Aorta (tissue), 5 donors: ENCODE results near the gene NPIPB4. TPM values are rescaled to one million over a fixed set of nuclear protein-coding genes. Genes with fewer than 3 reads are reported as not detected.
A peak's percentile ranks its signal among the peaks of the same experiment; 100 is the strongest.
"Not testable (repeated sequence)": the region's sequence is repeated elsewhere in the genome, so short reads cannot be mapped to it uniquely, and the experiment has no call there.

Experiments used
- ATAC-seq: fragments of 200-7000 bp; cut with Tn5 transposase; one replicate; pipeline ENCODE4 v1.9.1; 2022; ENCODE audit warnings: moderate library complexity; ENCODE audit not compliant: low FRiP score
- DNase-seq, 2 donors: peaks; one replicate each; pipeline ENCODE4 v3.0.0-alpha.2; 2020
- H3K27ac ChIP-seq, 2 donors: one replicate each; pipeline ENCODE4 v1.5.1; 2013; ENCODE audit warnings: low read length in 2 of 2, mild to moderate bottlenecking in 2 of 2, moderate library complexity in 2 of 2, control low read depth in 1 of 2, inconsistent platforms in 1 of 2, low read depth in 1 of 2
- H3K27me3 ChIP-seq, 2 donors: one replicate each; pipeline ENCODE4 v1.6.1; 2013; ENCODE audit warnings: control low read depth in 1 of 2, low read length in 1 of 2, mild to moderate bottlenecking in 1 of 2, moderate library complexity in 1 of 2; ENCODE audit not compliant: insufficient read depth in 2 of 2, control insufficient read depth in 1 of 2
- H3K36me3 ChIP-seq, 2 donors: one replicate each; pipeline ENCODE4 v1.6.1; 2013; ENCODE audit warnings: control low read depth in 1 of 2, low read length in 1 of 2, mild to moderate bottlenecking in 1 of 2; ENCODE audit not compliant: insufficient read depth in 2 of 2, control insufficient read depth in 1 of 2
- H3K4me1 ChIP-seq, 2 donors: one replicate each; pipeline ENCODE4 v1.6.1; 2013; ENCODE audit warnings: low read length in 2 of 2, control low read depth in 1 of 2, mild to moderate bottlenecking in 1 of 2, moderate library complexity in 1 of 2; ENCODE audit not compliant: insufficient read depth in 2 of 2, control insufficient read depth in 1 of 2
- H3K4me3 ChIP-seq, 2 donors: one replicate each; pipeline ENCODE4 v1.5.1; 2013; ENCODE audit warnings: low read length in 2 of 2, control low read depth in 1 of 2, mild to moderate bottlenecking in 1 of 2
- H3K9me3 ChIP-seq: one replicate; pipeline ENCODE4 v1.6.1; 2013; ENCODE audit warnings: mild to moderate bottlenecking, low read length; ENCODE audit not compliant: control insufficient read depth
- WGBS, 2 donors: extraction: QIAGEN DNeasy Blood & Tissue Kit; methylation state at CpG; one replicate each; pipeline ENCODE4 v1.1.7; 2013; 5-methylcytosine and 5-hydroxymethylcytosine counted together
- intact Hi-C, 2 donors: fragments of 100-400 bp; cut with DNase I; formaldehyde crosslinking; loops; one replicate each; pipeline versions ENCODE4 v1.14.2 to v1.15.0; 2022
- polyA plus RNA-seq, 2 donors: library from polyadenylated mRNA; stranded (reverse); fragments of 200-250 nt; gene quantifications; one replicate each; pipeline ENCODE4 v1.2.3, GENCODE V29; 2013
- total RNA-seq, 2 donors: library from RNA; stranded (reverse); fragmentation: NEBNext Ultra II Directional; extraction: Animal tissue kit (Norgen Biotek cat#: 25700); gene quantifications; one replicate each; pipeline ENCODE4 v1.2.1, GENCODE V29; 2021
- donor health status: healthy with polysubstance abuse.
- donor health status: Bipolar disorder and iron deficiency.
- donor health status: DM: no; HTN: no; CAD: no.
- donor health status: DM: no; HTN: no; CAD: no.
- donor health status: DM: yes; HTN: yes; CAD: no.

The NPIPB4 gene
- total and polyA plus RNA-seq, 4 donors = 6.1 to 240 (median 127) TPM

- not testable (repeated sequence) for H3K4me3 ChIP-seq, DNase-seq, H3K4me1 ChIP-seq, H3K27ac ChIP-seq, H3K36me3 ChIP-seq, H3K27me3 ChIP-seq, H3K9me3 ChIP-seq
- intact Hi-C loops = loop anchor here in 1 of 2 donors (10.0 kb wide), 1 partner anchor 129 kb away; the partner anchor contains the start of gene UQCRC2
- 14 to 26% methylated on average over 4 of the region's 4 CpGs for WGBS, 2 donors
- ATAC-seq = peak; percentile 55
These were observed 32.0 kb downstream of the NPIPB4 start for GRCh38 chr16:21825526-21825925.

GRCh38 chr16:21823258-21823657 is 34.3 kb downstream of the NPIPB4 start:
- intact Hi-C loops = loop anchor here in 1 of 2 donors (10.0 kb wide), 1 partner anchor 132 kb away; the partner anchor contains the start of gene UQCRC2
- H3K36me3 ChIP-seq, ATAC-seq, H3K4me1 ChIP-seq, H3K4me3 ChIP-seq, H3K27me3 ChIP-seq, H3K9me3 ChIP-seq, DNase-seq, H3K27ac ChIP-seq: not testable (repeated sequence)
- WGBS, 2 donors = 81 to 82% methylated on average over 2 of the region's 3 CpGs

GRCh38 chr16:21820908-21821465 is 36.6 kb downstream of the NPIPB4 start:
- peak overlapping the region in 1 of 2 donors; percentile 35 for H3K4me3 ChIP-seq
- not testable (repeated sequence) for H3K27ac ChIP-seq, ATAC-seq, H3K36me3 ChIP-seq, H3K27me3 ChIP-seq, DNase-seq, H3K9me3 ChIP-seq, H3K4me1 ChIP-seq
- intact Hi-C loops = loop anchor here in 1 of 2 donors (10.0 kb wide), 1 partner anchor 134 kb away; the partner anchor contains the start of gene UQCRC2
- WGBS, 2 donors = 90 to 91% methylated on average over 15 of the region's 15 CpGs

GRCh38 chr16:21820028-21820907 is 37.3 kb downstream of the NPIPB4 start:
- not testable (repeated sequence) for H3K9me3 ChIP-seq, H3K27me3 ChIP-seq, H3K4me1 ChIP-seq, H3K36me3 ChIP-seq
- intact Hi-C loops = loop anchor here in 1 of 2 donors (10.0 kb wide), 1 partner anchor 135 kb away; the partner anchor contains the start of gene UQCRC2
- ATAC-seq (peak; percentile 96), DNase-seq (peak; percentile 82 to 88)
- WGBS, 2 donors = 4 to 5% methylated on average over 55 of the region's 55 CpGs
- peak overlapping the region; percentile 35 to 73 for H3K4me3 ChIP-seq
- H3K27ac ChIP-seq = peak overlapping the region in 1 of 2 donors; percentile 42

- H3K9me3 ChIP-seq, H3K27me3 ChIP-seq, H3K4me1 ChIP-seq, H3K4me3 ChIP-seq, ATAC-seq, H3K36me3 ChIP-seq, H3K27ac ChIP-seq, DNase-seq: not testable (repeated sequence)
- intact Hi-C loops = loop anchor here in 1 of 2 donors (10.0 kb wide), 1 partner anchor 135 kb away; the partner anchor contains the start of gene UQCRC2
- 45 to 48% methylated on average over 9 to 10 of the region's 10 CpGs for WGBS, 2 donors
These were observed 37.9 kb downstream of the NPIPB4 start for GRCh38 chr16:21819617-21820016.

GRCh38 chr16:21817012-21817411 is 40.5 kb downstream of the NPIPB4 start:
- H3K27ac ChIP-seq, ATAC-seq, intact Hi-C loops, H3K27me3 ChIP-seq, H3K9me3 ChIP-seq, H3K36me3 ChIP-seq, H3K4me1 ChIP-seq, H3K4me3 ChIP-seq, DNase-seq: not testable (repeated sequence)

- intact Hi-C loops, ATAC-seq, H3K27me3 ChIP-seq, H3K4me1 ChIP-seq, H3K9me3 ChIP-seq, H3K4me3 ChIP-seq, H3K27ac ChIP-seq, DNase-seq, H3K36me3 ChIP-seq: not testable (repeated sequence)
- WGBS, 2 donors = 86 to 87% methylated on average over 10 to 11 of the region's 11 CpGs
These were observed 41.9 kb downstream of the NPIPB4 start for GRCh38 chr16:21815694-21816093.

GRCh38 chr16:21802375-21802663 is 55.2 kb downstream of the NPIPB4 start:
- H3K27ac ChIP-seq, H3K4me1 ChIP-seq, DNase-seq, H3K27me3 ChIP-seq, H3K9me3 ChIP-seq, intact Hi-C loops, H3K36me3 ChIP-seq, ATAC-seq, H3K4me3 ChIP-seq: not testable (repeated sequence)
- WGBS, 2 donors = 66 to 75% methylated on average over 2 of the region's 2 CpGs
